Fibroblast of peridontal ligament (primary cell): ENCODE measurements around the gene ASXL1.
A peak's percentile ranks its signal among the peaks of the same experiment; 100 is the strongest.
"Not testable (repeated sequence)": the region's sequence is repeated elsewhere in the genome, so short reads cannot be mapped to it uniquely, and the experiment has no call there.

Source experiments
- DNase-seq: peaks from one replicate; pipeline ENCODE4 v3.0.0-alpha.2; 2010; ENCODE audit errors: extremely low read depth

ASXL1 gene

DNA sequence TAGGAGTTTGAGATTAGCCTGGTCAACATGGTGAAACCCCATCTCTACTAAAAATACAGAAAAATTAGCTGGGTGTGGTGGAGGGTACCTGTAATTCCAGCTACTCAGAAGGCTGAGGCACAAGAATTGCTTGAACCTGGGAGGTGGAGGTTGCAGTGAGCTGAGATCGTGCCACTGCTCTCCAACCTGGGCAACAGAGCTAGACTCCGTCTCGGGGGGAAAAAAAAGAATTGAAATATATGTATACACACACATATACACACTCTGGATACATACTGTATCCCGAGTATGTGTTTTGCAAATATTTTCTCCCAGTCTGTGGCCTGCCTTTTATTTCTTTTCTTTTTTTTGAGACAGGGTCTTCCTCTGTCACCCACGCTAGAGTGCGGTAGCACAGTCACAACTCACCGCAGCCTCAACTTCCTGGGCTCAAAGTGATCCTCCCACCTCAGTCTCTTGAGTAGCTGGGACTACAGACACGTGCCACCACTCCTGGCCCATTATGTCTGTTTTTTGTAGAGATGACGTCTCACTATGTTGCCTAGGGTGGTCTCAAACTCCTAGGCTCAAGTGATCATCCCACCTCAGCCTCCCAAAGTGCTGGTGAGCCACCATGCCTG is 49.1 kb downstream of the ASXL1 start:
- DNase-seq = not testable (repeated sequence)

DNA sequence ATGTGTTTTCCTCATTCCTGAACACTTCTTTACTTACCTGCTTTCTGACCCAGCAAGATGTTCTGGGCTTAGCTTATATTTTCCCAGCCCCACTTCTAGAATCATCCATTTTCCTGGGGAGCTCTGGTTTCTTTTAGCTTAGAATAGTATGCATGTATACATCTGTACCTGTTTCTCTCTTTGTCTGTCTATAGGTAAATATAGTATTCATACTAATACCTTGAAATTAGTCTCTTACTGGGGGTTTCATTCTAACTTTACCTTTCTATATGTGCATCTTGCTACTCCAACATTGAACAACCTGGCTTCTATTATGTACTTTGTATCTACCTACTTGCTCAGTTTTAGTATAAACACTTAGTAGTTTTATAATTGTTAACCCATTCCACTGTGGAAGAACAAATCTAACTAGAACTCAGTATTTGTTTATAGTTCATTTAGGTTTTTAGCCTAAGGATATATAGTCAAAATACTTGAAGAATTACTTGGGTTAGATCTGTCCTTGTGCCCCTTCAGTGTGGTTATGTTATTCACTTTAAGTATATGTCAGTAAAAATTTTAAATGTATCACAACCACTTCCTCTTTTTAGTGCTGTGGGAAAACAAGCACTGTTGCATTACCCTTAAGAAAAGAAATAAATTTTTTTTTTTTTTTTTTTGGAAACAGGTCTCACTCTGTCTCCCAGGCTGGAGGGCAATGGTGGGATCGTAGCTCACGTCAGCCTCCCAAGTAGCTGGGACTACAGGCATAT is 54.0 kb downstream of the ASXL1 start:
- DNase-seq = no peak

DNA sequence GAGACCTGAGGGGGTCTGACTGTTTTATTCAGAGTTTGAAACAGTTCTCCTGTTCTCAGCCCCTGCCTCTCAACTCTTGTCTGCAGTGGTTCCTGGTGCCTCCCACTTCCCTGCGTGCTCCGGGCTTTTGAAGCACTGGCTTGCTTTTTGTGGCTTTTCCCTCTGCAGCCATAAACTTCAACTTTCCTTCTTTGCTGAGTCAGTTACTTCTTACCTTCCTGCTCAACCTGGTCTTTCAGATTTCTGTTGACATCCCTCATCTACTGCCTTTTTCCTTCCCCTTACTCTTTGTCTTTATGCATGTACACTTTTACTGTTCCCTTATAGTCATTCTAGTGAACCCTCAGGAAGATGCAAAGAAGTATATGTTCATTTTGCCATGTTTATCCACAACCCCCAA is 57.4 kb downstream of the ASXL1 start:
- no peak for DNase-seq

DNA sequence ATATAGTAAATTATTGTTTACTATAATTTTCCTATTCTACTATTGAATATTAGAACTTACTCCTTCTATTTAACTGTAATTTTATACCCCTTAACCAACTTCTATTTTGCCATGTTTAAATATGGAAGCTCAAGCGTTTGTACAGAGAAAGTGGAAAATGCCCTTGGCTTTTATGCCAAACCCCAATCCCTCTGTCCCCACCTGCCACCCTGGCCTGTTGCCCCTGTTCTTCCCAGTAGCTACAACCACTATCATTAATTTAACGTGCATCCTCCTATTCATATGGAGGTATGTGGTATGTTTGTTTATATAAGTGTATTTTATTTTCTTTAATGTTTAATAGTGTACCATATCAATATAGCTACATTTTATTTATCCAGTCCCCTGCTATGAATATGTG is 58.1 kb downstream of the ASXL1 start:
- DNase-seq = no peak

DNA sequence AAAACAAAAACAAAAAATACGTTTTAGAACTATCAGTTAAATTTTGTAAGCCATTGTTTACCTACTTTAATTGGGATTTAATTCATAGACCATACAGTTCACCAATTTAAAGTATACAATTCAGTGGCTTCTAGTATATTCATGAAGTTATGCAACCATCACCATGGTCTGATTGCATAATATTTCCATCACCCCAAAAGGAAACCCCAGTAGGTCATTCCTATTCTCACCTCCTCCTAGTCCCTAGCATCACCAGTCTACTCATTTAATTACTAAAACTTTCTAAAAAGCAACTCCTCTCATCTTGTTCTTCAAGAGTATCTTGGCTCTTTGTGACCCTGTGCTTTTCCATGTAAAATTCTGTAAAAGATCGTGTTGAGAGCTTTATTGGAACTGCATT is 60.2 kb downstream of the ASXL1 start:
- no peak for DNase-seq

DNA sequence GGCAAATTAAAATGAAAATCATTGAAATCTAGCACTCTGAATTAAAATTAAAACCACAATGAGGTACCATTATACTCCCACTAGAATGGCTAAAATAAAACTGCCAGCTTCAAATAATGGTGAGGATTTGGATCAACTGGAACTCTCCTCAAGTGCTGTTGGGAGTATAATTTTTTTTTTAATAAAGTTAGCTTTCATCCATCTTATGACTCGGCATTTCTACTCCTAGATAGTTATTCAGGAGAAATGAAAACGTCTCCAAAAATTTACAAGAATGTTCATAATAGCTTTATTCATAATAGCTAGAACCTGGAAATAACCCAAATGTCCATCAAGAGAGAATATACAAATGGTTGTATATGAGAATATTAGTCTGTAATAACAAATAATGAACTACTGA is 63.2 kb downstream of the ASXL1 start:
- DNase-seq = no peak

DNA sequence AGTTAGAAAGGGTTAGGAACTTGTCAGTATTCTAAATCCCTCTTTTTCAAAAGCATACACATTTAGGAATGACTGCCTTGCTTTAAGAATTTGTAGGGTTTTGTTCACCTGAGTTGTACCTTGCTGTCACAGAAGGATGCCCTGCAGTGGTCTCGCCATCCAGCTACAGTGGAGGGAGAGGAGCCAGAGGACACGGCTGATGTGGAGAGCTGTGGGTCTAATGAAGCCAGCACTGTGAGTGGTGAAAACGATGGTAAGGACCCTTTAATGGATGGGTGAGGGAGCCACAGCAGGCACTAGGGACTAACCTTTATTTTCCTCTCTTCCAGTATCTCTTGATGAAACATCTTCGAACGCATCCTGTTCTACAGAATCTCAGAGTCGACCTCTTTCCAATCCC is 69.9 kb downstream of the ASXL1 start:
- no peak for DNase-seq

DNA sequence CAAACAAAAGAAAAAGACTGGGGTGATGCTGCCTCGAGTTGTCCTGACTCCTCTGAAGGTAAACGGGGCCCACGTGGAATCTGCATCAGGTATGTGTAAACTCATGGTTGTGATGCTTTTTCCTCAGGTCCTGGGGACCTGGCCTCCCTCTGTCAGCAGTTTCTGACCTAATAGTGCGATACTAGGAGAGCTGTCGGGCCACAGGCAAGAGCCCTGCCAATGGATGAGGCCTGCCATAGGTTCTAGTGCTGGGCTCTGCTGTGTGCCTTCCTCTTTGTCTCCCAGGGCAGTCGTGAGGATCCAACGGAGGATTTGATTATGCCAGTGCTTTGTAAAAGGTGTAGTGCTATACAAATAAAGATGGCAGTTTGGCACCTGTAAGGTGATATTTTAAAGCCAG is 71.2 kb downstream of the ASXL1 start:
- DNase-seq = no peak

DNA sequence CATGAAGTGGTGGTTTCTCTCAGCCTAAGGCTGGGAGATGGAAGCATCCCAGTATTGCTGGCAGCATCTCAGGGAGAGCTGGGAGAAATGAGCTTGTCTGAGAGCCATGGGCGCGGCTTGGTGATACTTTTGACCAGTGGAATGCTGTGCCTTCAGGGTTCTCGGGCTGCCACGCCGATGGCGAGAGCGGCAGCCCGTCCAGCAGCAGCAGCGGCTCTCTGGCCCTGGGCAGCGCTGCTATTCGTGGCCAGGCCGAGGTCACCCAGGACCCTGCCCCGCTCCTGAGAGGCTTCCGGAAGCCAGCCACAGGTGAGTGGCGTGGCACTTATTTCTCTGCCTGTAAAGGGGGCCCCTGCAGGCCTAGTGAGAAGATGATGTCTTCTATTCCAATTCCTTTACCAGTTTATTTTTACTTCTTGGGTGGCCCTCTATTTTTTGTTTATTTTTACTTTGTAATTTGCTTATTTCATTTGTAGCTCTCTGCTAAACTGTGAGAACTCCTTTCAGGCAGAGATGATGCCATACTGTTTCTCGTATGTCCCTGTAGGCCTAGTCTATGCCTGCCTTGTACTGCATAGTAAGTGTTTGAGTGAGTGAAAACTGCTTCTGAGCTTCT is 71.7 kb downstream of the ASXL1 start:
- no peak for DNase-seq

DNA sequence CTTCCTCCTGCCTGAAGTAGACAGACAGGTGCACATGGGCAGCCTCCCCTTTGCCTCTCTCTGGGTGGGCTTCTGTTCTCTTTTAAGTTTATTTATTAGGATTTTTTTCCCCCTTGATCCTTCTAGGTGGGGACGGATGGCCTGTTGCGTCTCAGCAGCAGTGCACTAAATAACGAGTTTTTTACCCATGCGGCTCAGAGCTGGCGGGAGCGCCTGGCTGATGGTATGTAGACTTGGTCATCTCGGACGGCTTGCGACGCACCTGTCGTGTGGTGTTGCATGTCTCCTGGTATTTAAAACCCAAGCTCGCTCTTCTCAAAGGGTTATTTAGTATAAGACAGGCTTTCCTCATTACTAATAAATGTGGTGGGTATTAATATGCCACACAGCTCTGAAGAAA is 73.3 kb downstream of the ASXL1 start:
- no peak for DNase-seq

DNA sequence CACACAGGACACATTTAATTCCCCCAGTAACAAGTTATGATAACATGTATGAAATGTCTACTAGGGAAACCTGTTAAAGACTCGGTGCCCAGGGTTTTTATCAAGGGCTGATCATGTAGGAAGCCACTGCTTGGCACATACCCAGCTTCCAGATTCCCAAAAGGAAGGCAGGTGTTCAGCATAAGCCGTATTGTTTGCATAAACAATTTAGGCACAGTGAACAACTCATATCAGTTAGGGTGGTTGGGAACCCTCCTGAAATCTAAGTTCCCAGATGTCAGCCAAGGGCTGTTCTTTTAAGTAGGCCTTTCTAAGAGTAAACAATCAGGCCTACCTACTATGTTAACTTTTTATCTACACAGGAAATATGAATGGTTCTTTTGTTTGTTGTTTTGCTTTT is 74.1 kb downstream of the ASXL1 start:
- DNase-seq = no peak

DNA sequence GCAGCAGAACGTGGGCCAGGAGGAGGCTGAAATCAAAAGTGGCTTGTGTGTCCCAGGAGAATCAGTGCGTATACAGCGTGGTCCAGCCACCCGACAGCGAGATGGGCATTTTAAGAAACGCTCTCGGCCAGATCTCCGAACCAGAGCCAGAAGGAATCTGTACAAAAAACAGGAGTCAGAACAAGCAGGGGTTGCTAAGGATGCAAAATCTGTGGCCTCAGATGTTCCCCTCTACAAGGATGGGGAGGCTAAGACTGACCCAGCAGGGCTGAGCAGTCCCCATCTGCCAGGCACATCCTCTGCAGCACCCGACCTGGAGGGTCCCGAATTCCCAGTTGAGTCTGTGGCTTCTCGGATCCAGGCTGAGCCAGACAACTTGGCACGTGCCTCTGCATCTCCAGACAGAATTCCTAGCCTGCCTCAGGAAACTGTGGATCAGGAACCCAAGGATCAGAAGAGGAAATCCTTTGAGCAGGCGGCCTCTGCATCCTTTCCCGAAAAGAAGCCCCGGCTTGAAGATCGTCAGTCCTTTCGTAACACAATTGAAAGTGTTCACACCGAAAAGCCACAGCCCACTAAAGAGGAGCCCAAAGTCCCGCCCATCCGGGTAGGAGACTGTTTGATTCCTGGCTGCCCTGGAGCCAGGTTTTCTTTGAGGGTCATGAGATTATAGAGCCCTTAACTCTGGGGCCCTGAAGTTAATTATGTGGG is 75.3 kb downstream of the ASXL1 start:
- DNase-seq = no peak

DNA sequence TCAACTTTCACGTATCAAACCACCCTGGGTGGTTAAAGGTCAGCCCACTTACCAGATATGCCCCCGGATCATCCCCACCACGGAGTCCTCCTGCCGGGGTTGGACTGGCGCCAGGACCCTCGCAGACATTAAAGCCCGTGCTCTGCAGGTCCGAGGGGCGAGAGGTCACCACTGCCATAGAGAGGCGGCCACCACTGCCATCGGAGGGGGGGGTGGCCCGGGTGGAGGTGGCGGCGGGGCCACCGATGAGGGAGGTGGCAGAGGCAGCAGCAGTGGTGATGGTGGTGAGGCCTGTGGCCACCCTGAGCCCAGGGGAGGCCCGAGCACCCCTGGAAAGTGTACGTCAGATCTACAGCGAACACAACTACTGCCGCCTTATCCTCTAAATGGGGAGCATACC is 76.3 kb downstream of the ASXL1 start:
- no peak for DNase-seq

DNA sequence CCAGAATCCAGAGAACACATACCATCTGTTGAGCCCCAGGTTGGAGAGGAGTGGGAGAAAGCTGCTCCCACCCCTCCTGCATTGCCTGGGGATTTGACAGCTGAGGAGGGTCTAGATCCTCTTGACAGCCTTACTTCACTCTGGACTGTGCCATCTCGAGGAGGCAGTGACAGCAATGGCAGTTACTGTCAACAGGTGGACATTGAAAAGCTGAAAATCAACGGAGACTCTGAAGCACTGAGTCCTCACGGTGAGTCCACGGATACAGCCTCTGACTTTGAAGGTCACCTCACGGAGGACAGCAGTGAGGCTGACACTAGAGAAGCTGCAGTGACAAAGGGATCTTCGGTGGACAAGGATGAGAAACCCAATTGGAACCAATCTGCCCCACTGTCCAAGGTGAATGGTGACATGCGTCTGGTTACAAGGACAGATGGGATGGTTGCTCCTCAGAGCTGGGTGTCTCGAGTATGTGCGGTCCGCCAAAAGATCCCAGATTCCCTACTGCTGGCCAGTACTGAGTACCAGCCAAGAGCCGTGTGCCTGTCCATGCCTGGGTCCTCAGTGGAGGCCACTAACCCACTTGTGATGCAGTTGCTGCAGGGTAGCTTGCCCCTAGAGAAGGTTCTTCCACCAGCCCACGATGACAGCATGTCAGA is 77.4 kb downstream of the ASXL1 start:
- DNase-seq = no peak

DNA sequence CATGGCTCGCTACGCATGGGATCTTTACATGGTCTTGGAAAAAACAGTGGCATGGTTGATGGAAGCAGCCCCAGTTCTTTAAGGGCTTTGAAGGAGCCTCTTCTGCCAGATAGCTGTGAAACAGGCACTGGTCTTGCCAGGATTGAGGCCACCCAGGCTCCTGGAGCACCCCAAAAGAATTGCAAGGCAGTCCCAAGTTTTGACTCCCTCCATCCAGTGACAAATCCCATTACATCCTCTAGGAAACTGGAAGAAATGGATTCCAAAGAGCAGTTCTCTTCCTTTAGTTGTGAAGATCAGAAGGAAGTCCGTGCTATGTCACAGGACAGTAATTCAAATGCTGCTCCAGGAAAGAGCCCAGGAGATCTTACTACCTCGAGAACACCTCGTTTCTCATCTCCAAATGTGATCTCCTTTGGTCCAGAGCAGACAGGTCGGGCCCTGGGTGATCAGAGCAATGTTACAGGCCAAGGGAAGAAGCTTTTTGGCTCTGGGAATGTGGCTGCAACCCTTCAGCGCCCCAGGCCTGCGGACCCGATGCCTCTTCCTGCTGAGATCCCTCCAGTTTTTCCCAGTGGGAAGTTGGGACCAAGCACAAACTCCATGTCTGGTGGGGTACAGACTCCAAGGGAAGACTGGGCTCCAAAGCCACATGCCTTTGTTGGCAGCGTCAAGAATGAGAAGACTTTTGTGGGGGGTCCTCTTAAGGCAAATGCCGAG is 78.2 kb downstream of the ASXL1 start:
- no peak for DNase-seq

DNA sequence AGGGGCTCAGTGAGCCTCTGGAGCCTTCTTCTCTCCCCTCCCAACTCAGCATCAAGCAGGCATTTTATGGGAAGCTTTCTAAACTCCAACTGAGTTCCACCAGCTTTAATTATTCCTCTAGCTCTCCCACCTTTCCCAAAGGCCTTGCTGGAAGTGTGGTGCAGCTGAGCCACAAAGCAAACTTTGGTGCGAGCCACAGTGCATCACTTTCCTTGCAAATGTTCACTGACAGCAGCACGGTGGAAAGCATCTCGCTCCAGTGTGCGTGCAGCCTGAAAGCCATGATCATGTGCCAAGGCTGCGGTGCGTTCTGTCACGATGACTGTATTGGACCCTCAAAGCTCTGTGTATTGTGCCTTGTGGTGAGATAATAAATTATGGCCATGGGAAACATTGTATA is 78.8 kb downstream of the ASXL1 start:
- DNase-seq = no peak

DNA sequence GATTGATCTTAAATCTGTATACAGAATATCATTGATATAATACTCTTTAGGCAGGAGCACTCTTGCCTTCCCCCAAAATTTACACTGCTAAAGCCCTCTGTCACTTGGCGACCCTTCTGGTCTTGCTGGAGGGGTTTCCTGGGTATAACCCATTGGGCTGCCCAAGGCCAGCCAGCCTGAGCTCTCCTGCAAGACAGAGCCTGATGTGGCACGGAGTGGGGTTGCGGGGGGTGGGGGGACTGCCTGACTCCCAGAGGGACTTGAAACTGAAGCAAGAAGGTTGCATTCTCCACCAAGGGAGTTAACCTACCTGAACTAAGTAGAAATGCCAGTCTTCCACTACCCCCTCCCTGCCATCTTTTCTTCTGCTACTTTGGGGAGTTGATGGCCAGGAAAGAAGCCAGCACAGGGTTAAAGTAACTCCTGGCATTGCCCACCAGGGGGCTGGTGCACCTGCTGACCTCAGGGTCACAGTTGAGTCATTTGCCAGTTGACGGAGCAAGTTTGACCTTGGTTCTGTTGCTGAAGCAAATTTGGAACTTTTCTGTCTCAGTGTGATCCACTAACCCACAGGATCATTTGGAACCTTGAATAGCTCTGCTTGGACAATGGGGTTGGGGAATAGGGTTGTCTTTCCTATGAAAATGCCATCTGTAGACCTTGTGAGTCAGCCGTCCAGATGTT is 79.4 kb downstream of the ASXL1 start:
- DNase-seq = no peak

DNA sequence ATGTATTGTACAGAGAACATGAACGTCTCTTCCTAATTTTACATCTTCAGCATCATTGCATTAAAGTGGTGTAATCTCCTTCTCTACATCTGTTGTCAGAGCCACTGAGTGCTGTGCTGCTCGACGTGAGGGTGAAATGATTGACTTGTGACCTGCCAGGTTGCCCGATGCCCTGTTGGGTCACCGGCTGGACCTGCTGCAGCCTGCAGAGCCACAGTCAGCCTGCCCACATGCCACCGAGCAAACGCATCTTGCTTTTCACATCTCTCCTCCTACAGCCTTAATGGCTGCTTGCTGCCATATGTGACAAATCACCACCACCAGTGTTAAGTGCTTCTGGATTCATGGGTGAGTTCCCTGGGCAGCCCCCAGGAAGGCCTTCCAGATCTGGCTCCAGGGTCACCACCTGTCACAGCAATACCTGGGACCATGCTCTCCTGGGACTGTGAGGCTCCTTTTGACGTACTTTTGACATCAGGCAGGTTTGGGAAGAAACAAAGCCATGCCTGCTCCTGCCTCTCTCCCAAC is 80.3 kb downstream of the ASXL1 start:
- no peak for DNase-seq

DNA sequence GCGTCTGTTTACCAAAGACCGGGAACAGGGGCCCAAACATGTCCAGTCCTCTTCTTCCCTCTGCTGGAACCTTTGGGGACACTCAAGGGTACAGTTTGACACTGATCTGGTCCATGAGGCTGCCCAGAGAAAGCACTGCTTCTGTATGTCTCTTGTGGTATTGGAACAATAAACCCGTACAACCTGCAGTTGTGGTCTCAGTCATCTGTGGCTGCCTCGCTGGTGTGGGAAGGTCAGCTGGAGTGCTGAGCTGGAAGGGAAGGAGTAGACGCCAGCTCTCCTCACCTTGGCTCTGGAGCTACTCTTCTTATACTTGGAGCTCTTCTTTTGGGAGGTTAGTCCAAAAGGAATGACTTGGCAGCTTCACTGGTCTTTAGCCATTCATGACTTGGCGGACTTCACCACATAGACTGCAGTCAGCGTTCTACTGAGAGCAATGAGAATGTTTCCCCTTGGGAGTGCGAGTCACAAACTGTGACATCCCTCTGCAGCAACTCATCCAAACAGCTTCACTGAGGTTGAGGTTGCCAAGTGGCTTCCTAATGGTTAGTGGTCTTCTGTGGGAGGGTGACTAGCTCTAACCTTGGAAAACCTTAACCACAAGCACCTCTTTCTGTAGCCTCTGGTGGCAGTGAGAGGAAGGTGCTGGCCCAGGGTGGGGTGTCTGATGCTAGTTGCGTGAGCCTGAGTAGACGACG is 81.2 kb downstream of the ASXL1 start:
- DNase-seq = peak; percentile 77
